ENCODE measurements around the gene DMRTB1. TPM values are rescaled to one million over a fixed set of nuclear protein-coding genes. Genes with fewer than 3 reads are reported as not detected.

DMRTB1 gene
- total and polyA plus RNA-seq, 2 donors (not counting 1 experiment from before 2014, with no cell fraction given): not detected

DNA sequence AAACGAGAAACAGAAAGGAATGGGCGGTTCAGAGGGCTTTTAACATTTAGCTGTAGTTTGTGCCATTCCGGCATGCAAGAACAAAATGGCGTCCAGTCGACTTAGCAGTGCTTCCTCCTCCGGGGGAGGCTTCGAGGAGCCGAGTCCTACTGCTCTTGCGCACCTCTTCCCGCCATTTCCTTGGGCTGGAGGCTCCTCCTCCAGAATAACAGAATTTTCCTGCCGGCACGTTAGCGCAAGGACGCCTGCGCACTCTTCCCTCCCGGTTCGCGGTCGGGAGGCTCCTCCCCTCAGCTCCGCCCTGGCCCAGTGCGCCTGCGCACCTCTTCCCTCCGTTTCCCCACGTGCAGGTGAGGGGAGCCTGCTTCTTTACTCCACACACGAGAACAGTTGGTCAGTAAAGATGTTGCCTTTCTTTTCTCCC, 1.0 kb downstream of the DMRTB1 start:
- Histone ChIP-seq H3K4me2 (replicated peaks; ENCODE audit: low read depth, low read length, poor library complexity, severe bottlenecking) (no peak overlapping the region), H2AFZ (ENCODE audit: insufficient read depth, low read depth, low read length, poor library complexity, severe bottlenecking) (no peak overlapping the region), H3K36me3 (replicated peaks in 1 of 2; ENCODE audit: control extremely low read depth in 1 of 2, control insufficient read depth in 1 of 2, extremely low read depth in 1 of 2, insufficient read depth in 2 of 2, low read length in 1 of 2) (no peaks in the 10 kb centered on the region), H3K79me2 (ENCODE audit: control insufficient read depth, insufficient read depth, low read length) (no peaks in the 10 kb centered on the region), H3K27me3 (replicated peaks in 1 of 4; ENCODE audit: control extremely low read depth in 1 of 4, control insufficient read depth in 3 of 4, insufficient read depth in 4 of 4, low read length in 3 of 4) (no peaks in the 10 kb centered on the region), H3K4me3 (ENCODE audit: control extremely low read depth in 1 of 5, extremely low read depth in 1 of 5, insufficient read depth in 1 of 5, low read depth in 2 of 5, low read length in 4 of 5) (no peak overlapping the region), H3K9me3 (ENCODE audit: control extremely low read depth in 1 of 3, control insufficient read depth in 2 of 3, insufficient read depth in 1 of 3, low read length in 2 of 3) (no peaks in the 10 kb centered on the region), H3K27ac (ENCODE audit: low read length in 2 of 2) (no peak overlapping the region), H4K20me1 (ENCODE audit: control insufficient read depth, insufficient read depth, low read length, poor library complexity, severe bottlenecking) (no peaks in the 10 kb centered on the region), H3K9ac (ENCODE audit: low read length) (no peak overlapping the region), H3K4me1 (ENCODE audit: control insufficient read depth in 2 of 2, insufficient read depth in 2 of 2, low read length in 2 of 2) (no peaks in the 10 kb centered on the region)
- no peak for DNase-seq
- Mint-ChIP-seq H3K4me3 (no peak overlapping the region), H3K27me3 (peaks cover 6% of the 10 kb centered on the region), H3K4me1 (no peaks in the 10 kb centered on the region), H3K9me3 (ENCODE audit: insufficient read depth) (no peaks in the 10 kb centered on the region), H3K27ac (no peak overlapping the region)
- TF ChIP-seq, protein P1, sequence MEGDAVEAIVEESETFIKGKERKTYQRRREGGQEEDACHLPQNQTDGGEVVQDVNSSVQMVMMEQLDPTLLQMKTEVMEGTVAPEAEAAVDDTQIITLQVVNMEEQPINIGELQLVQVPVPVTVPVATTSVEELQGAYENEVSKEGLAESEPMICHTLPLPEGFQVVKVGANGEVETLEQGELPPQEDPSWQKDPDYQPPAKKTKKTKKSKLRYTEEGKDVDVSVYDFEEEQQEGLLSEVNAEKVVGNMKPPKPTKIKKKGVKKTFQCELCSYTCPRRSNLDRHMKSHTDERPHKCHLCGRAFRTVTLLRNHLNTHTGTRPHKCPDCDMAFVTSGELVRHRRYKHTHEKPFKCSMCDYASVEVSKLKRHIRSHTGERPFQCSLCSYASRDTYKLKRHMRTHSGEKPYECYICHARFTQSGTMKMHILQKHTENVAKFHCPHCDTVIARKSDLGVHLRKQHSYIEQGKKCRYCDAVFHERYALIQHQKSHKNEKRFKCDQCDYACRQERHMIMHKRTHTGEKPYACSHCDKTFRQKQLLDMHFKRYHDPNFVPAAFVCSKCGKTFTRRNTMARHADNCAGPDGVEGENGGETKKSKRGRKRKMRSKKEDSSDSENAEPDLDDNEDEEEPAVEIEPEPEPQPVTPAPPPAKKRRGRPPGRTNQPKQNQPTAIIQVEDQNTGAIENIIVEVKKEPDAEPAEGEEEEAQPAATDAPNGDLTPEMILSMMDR (IDR thresholded peaks at IDR 0.05): no peak
- TF ChIP-seq EZH2 (IDR thresholded peaks at IDR 0.05; ENCODE audit: borderline replicate concordance, insufficient read depth, low read depth, low read length, poor library complexity, severe bottlenecking): no peak
- 97% methylated on average over 22 of the region's 25 CpGs for WGBS (ENCODE audit: insufficient coverage)
- intact Hi-C loops (cut with micrococcal nuclease): no loop called here
- ATAC-seq (ENCODE audit: low read depth): no peak
- CTCF ChIA-PET: no interaction called here
- POLR2A ChIA-PET: no interaction called here

GRCh38 chr1:53460666-53461322, 1.6 kb downstream of the DMRTB1 start:
- H3K4me2 ChIP-seq (replicated peaks; ENCODE audit: low read depth, low read length, poor library complexity, severe bottlenecking): no peak overlapping the region
- intact Hi-C loops (cut with micrococcal nuclease): no loop called here
- H3K4me3 ChIP-seq (ENCODE audit: control extremely low read depth in 1 of 5, extremely low read depth in 1 of 5, insufficient read depth in 1 of 5, low read depth in 2 of 5, low read length in 4 of 5): no peak overlapping the region
- H3K27ac ChIP-seq (ENCODE audit: low read length in 2 of 2): no peak overlapping the region
- no peak for TF ChIP-seq EZH2 (IDR thresholded peaks at IDR 0.05; ENCODE audit: borderline replicate concordance, insufficient read depth, low read depth, low read length, poor library complexity, severe bottlenecking)
- TF ChIP-seq, protein P1 (IDR thresholded peaks at IDR 0.05): no peak
- DNase-seq (no peak), ATAC-seq (ENCODE audit: low read depth) (no peak)
- no peak overlapping the region for H3K9ac ChIP-seq (ENCODE audit: low read length)
- H3K4me1 ChIP-seq (ENCODE audit: control insufficient read depth in 2 of 2, insufficient read depth in 2 of 2, low read length in 2 of 2): no peaks in the 10 kb centered on the region
- ChIA-PET CTCF (no interaction called here), POLR2A (no interaction called here)
- no peaks in the 10 kb centered on the region for H3K79me2 ChIP-seq (ENCODE audit: control insufficient read depth, insufficient read depth, low read length)
- H3K27me3 ChIP-seq (replicated peaks in 1 of 4; ENCODE audit: control extremely low read depth in 1 of 4, control insufficient read depth in 3 of 4, insufficient read depth in 4 of 4, low read length in 3 of 4): no peaks in the 10 kb centered on the region
- H3K36me3 ChIP-seq (replicated peaks in 1 of 2; ENCODE audit: control extremely low read depth in 1 of 2, control insufficient read depth in 1 of 2, extremely low read depth in 1 of 2, insufficient read depth in 2 of 2, low read length in 1 of 2): no peaks in the 10 kb centered on the region
- H3K9me3 ChIP-seq (ENCODE audit: control extremely low read depth in 1 of 3, control insufficient read depth in 2 of 3, insufficient read depth in 1 of 3, low read length in 2 of 3): no peaks in the 10 kb centered on the region
- H2AFZ ChIP-seq (ENCODE audit: insufficient read depth, low read depth, low read length, poor library complexity, severe bottlenecking): no peak overlapping the region
- 94% methylated on average over 27 of the region's 29 CpGs for WGBS (ENCODE audit: insufficient coverage)
- H3K4me1 Mint-ChIP-seq: no peaks in the 10 kb centered on the region
- no peak overlapping the region for H3K27ac Mint-ChIP-seq
- peaks cover 4% of the 10 kb centered on the region for H3K27me3 Mint-ChIP-seq
- no peaks in the 10 kb centered on the region for H4K20me1 ChIP-seq (ENCODE audit: control insufficient read depth, insufficient read depth, low read length, poor library complexity, severe bottlenecking)
- H3K4me3 Mint-ChIP-seq: no peak overlapping the region
- no peaks in the 10 kb centered on the region for H3K9me3 Mint-ChIP-seq (ENCODE audit: insufficient read depth)
